ENCODE data around the gene DKK3.

Gene DKK3

GRCh38 chr11:11966354-11966741, 42.1 kb downstream of the DKK3 start:
- no peak for TF ChIP-seq CTCF (IDR thresholded peaks at IDR 0.05)

GRCh38 chr11:11965656-11966353, 42.6 kb downstream of the DKK3 start:
- no peak for TF ChIP-seq CTCF (IDR thresholded peaks at IDR 0.05)

GRCh38 chr11:11965192-11965591, 43.2 kb downstream of the DKK3 start:
- no peak for TF ChIP-seq CTCF (IDR thresholded peaks at IDR 0.05)

GRCh38 chr11:11964774-11965150, 43.7 kb downstream of the DKK3 start:
- no peak for TF ChIP-seq CTCF (IDR thresholded peaks at IDR 0.05)

GRCh38 chr11:11963842-11964773, 44.3 kb downstream of the DKK3 start:
- TF ChIP-seq CTCF (IDR thresholded peaks at IDR 0.05): no peak

GRCh38 chr11:11963067-11963466, 45.4 kb downstream of the DKK3 start:
- TF ChIP-seq CTCF (IDR thresholded peaks at IDR 0.05): no peak

GRCh38 chr11:11961399-11962028, 46.9 kb downstream of the DKK3 start:
- no peak for TF ChIP-seq CTCF (IDR thresholded peaks at IDR 0.05)
